Osteoblast (primary cell): ENCODE measurements around the gene MRPS34. TPM values are rescaled to one million over a fixed set of nuclear protein-coding genes. Genes with fewer than 3 reads are reported as not detected.

Source experiments
- DNase-seq: peaks from one replicate; pipeline ENCODE4 v3.0.0; 2011; ENCODE audit warnings: low spot score, mixed read lengths; ENCODE audit not compliant: insufficient read length; ENCODE audit errors: missing footprints
- H2AFZ ChIP-seq: 2 replicates; pipeline ENCODE4 v1.6.0; 2011; ENCODE audit warnings: mild to moderate bottlenecking, low read length
- H3K27ac ChIP-seq: 2 replicates; pipeline ENCODE4 v1.5.1; 2011; ENCODE audit warnings: mild to moderate bottlenecking, low read depth, low read length, moderate library complexity
- H3K27me3 ChIP-seq: 2 replicates; pipeline ENCODE4 v1.6.0; 2012; ENCODE audit warnings: mild to moderate bottlenecking, control low read depth, inconsistent platforms, low read length, moderate library complexity; ENCODE audit not compliant: insufficient read depth
- H3K36me3 ChIP-seq: 2 replicates; pipeline ENCODE4 v1.5.1; 2011; ENCODE audit warnings: mild to moderate bottlenecking, low read length, control low read depth, moderate library complexity; ENCODE audit not compliant: insufficient read depth
- H3K4me1 ChIP-seq: 2 replicates; pipeline ENCODE4 v1.5.1; 2011; ENCODE audit warnings: mild to moderate bottlenecking, low read length, control low read depth, moderate library complexity; ENCODE audit not compliant: insufficient read depth
- H3K4me2 ChIP-seq: 2 replicates; pipeline ENCODE4 v1.6.0; 2011; ENCODE audit warnings: mild to moderate bottlenecking, low read length; ENCODE audit not compliant: insufficient read depth
- H3K4me3 ChIP-seq: fragments of 200-600 bp; sonication (generic); 3 replicates; pipeline ENCODE4 v1.5.1; 2012; ENCODE audit warnings: mild to moderate bottlenecking, low read length, inconsistent platforms; ENCODE audit not compliant: insufficient read depth
- H3K79me2 ChIP-seq: 2 replicates; pipeline ENCODE4 v1.6.0; 2012; ENCODE audit warnings: mild to moderate bottlenecking, low read length, control low read depth, inconsistent platforms; ENCODE audit not compliant: insufficient read depth
- H3K9me3 ChIP-seq: 2 replicates; pipeline ENCODE4 v1.5.1; 2011; ENCODE audit warnings: low read depth, low read length, control low read depth
- H4K20me1 ChIP-seq: 2 replicates; pipeline ENCODE4 v1.6.0; 2012; ENCODE audit warnings: mild to moderate bottlenecking, low read length, control low read depth; ENCODE audit not compliant: insufficient read depth
- CTCF ChIP-seq: IDR thresholded peaks from 2 replicates; pipeline ENCODE4 v1.5.1; 2011; ENCODE audit warnings: mild to moderate bottlenecking, low read depth, low read length, moderate library complexity; ENCODE audit errors: extremely low read depth
- total RNA-seq: library from RNA; depleted of rRNA; stranded (reverse); fragments of >200 nt; gene quantifications from 2 replicates; pipeline ENCODE4 v1.2.3, GENCODE V29; 2012

MRPS34 gene
- total RNA-seq = 40.5 and 47.1 TPM in 2 replicates

GRCh38 chr16:1772908-1773702 is at the start of gene MRPS34:
Gene MRPS34, minus strand, starts transcription at chr16:1773134. Its CDS starts 15 bp downstream, at chr16:1773119.
- H3K4me3 ChIP-seq = peak within 1 kb of the TSS; percentile 88
- peak; percentile 57 for TF ChIP-seq CTCF
- peaks cover 27% of the 10 kb centered on the region for H3K4me1 ChIP-seq
- H3K4me2 ChIP-seq = peak within 1 kb of the TSS; percentile 97
- H4K20me1 ChIP-seq = peaks cover 36% of the 10 kb centered on the region
- no peaks in the 10 kb centered on the region for H3K9me3 ChIP-seq
- peak within 1 kb of the TSS; percentile 65 for H3K27ac ChIP-seq
- peaks cover 30% of the 10 kb centered on the region for H3K36me3 ChIP-seq
- peak within 1 kb of the TSS; percentile 47 for H2AFZ ChIP-seq
- peaks cover 43% of the 10 kb centered on the region for H3K79me2 ChIP-seq
- DNase-seq = peak; percentile 99
- H3K27me3 ChIP-seq = no peaks in the 10 kb centered on the region

- Histone ChIP-seq H2AFZ (no peak overlapping the region), H3K4me1 (peaks cover 6% of the 10 kb centered on the region), H3K36me3 (peaks cover 14% of the 10 kb centered on the region), H3K9me3 (no peaks in the 10 kb centered on the region), H3K79me2 (peaks cover 32% of the 10 kb centered on the region), H3K27ac (no peak overlapping the region), H4K20me1 (peaks cover 11% of the 10 kb centered on the region), H3K4me3 (no peak overlapping the region), H3K27me3 (no peaks in the 10 kb centered on the region), H3K4me2 (no peak overlapping the region)
- DNase-seq = no peak
- no peak for TF ChIP-seq CTCF
These were observed 49.1 kb upstream of the MRPS34 start for GRCh38 chr16:1821861-1822611.

GRCh38 chr16:1820946-1821290 is 48.0 kb upstream of the MRPS34 start:
- no peak for TF ChIP-seq CTCF
- Histone ChIP-seq H4K20me1 (peaks cover 11% of the 10 kb centered on the region), H3K27me3 (no peaks in the 10 kb centered on the region), H3K4me2 (no peak overlapping the region), H3K9me3 (no peaks in the 10 kb centered on the region), H3K4me3 (no peak overlapping the region), H3K36me3 (peaks cover 21% of the 10 kb centered on the region), H3K4me1 (peaks cover 6% of the 10 kb centered on the region), H2AFZ (no peak overlapping the region), H3K79me2 (peaks cover 31% of the 10 kb centered on the region), H3K27ac (no peak overlapping the region)
- DNase-seq = no peak
